ENCODE results near the gene SPACA5. TPM values are rescaled to one million over a fixed set of nuclear protein-coding genes. Genes with fewer than 3 reads are reported as not detected.

The SPACA5 gene
- total RNA-seq, 2 experiments from 2014 or later: not detected

DNA sequence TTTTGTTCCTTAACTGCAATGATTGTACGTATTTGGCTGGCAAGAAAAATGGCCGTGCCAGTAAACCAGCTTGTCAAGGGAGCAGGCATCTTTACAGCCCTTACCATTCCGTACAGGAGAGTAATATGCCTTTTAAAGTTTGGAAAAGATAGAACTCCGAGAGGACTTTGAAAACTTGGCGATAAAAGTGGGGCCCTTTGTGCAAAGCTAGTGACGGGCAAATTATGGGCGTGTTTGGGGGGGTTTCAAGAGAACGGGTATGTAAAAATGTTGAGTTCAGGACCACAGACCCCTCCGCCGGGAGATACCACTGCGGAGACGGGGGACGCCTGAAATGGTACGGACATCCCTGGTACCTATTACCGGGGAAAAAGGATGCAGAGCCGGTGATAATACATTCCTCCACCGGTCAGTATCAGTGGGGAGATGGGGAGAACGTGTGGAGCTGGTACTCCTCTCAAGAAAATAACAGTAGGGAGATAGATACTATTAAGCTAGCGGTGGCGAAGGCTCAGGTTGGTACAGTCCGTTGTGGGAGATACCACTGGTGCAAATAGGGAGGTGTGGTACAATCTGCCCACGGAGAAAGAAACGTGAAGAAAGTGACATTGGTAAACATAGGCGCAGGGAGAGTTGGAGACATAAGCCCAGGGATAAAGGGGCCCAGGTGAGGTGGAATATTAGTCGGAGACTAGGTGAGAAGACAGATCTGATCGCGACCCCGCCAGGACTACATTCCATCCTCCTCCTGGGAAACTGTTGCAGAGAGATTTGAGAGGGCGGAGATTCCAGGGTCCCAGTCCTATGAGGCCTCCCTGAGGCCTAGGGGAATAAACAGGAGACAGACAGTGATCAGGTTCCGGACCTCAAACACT lies 14.5 kb downstream of the SPACA5 start:
- POLR2A ChIA-PET: interaction anchor here (0.6 kb wide), 1 partner anchor 186 kb away, joined by 4 read pairs; no protein-coding TSS in a partner anchor
- H3K27ac ChIP-seq (ENCODE audit: low read depth, low read length, poor library complexity, severe bottlenecking): peak overlapping the region; percentile 60

DNA sequence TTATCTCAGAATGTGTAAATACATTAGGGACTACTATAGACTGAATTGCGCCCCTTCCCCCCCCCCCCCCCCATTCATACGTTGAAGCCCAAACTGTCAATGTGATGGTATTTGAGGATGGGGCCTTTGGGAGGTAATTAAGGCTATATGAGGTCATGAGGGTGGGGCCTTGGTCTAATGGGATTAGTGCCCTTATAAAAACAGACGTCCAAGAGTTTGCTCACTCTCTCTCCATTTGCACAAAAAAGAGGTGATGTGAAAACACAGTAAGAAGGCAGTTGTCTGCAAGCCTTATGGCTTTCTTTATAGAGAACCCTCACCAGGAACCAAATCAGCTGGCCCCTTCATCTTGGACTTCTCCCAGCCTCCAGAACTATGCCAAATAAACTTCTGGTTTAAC lies 15.3 kb downstream of the SPACA5 start:
- TF ChIP-seq, protein P1, sequence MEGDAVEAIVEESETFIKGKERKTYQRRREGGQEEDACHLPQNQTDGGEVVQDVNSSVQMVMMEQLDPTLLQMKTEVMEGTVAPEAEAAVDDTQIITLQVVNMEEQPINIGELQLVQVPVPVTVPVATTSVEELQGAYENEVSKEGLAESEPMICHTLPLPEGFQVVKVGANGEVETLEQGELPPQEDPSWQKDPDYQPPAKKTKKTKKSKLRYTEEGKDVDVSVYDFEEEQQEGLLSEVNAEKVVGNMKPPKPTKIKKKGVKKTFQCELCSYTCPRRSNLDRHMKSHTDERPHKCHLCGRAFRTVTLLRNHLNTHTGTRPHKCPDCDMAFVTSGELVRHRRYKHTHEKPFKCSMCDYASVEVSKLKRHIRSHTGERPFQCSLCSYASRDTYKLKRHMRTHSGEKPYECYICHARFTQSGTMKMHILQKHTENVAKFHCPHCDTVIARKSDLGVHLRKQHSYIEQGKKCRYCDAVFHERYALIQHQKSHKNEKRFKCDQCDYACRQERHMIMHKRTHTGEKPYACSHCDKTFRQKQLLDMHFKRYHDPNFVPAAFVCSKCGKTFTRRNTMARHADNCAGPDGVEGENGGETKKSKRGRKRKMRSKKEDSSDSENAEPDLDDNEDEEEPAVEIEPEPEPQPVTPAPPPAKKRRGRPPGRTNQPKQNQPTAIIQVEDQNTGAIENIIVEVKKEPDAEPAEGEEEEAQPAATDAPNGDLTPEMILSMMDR (conservative IDR thresholded peaks at IDR 0.05; ENCODE audit: low read length): no peak
- no peak for TF ChIP-seq EZH2phosphoT487 (IDR thresholded peaks at IDR 0.05; ENCODE audit: borderline replicate concordance, low read depth, low read length)
- Histone ChIP-seq H3K9me3 (ENCODE audit: low read length) (no peaks in the 10 kb centered on the region), H3K4me3 (ENCODE audit: low read depth, low read length, poor library complexity, severe bottlenecking) (peak overlapping the region; percentile 75), H3K9me2 (ENCODE audit: insufficient read depth, low read length) (no peaks in the 10 kb centered on the region), H3K4me1 (ENCODE audit: insufficient read depth, low read length, poor library complexity, severe bottlenecking) (no peaks in the 10 kb centered on the region), H3K36me3 (ENCODE audit: insufficient read depth, low read length) (no peaks in the 10 kb centered on the region), H3K27ac (ENCODE audit: low read depth, low read length, poor library complexity, severe bottlenecking) (no peak overlapping the region), H2AFZ (ENCODE audit: low read length) (no peak overlapping the region; the same call in 1 of the 2 replicates), H3K79me2 (ENCODE audit: insufficient read depth, low read depth, low read length) (no peaks in the 10 kb centered on the region), H3K4me2 (ENCODE audit: low read length) (peak overlapping the region; percentile 80), H4K20me1 (ENCODE audit: insufficient read depth, low read length) (no peaks in the 10 kb centered on the region)
- no peak for DNase-seq (ENCODE audit: low spot score)
- POLR2A ChIA-PET: no interaction called here
- CTCF ChIA-PET (ENCODE audit: unreplicated experiment): no interaction called here
- no TSS peak for BruUV-seq (replicated peaks)
- intact Hi-C loops (cut with micrococcal nuclease; ENCODE audit: unreplicated experiment): loop anchor here (10.0 kb wide), 1 partner anchor 367 kb away; the partner anchor contains the start of genes ELK1 and UXT

More for the DNA sequence above, 14.5 kb downstream of the SPACA5 start:
- CTCF ChIA-PET (ENCODE audit: unreplicated experiment): no interaction called here
- Histone ChIP-seq H3K4me2 (ENCODE audit: low read length) (peak overlapping the region; percentile 80), H3K4me3 (ENCODE audit: low read depth, low read length, poor library complexity, severe bottlenecking) (peak overlapping the region; percentile 75), H4K20me1 (ENCODE audit: insufficient read depth, low read length) (no peaks in the 10 kb centered on the region), H3K4me1 (ENCODE audit: insufficient read depth, low read length, poor library complexity, severe bottlenecking) (no peaks in the 10 kb centered on the region), H3K9me3 (ENCODE audit: low read length) (no peaks in the 10 kb centered on the region), H3K9me2 (ENCODE audit: insufficient read depth, low read length) (no peaks in the 10 kb centered on the region), H3K36me3 (ENCODE audit: insufficient read depth, low read length) (no peaks in the 10 kb centered on the region), H3K79me2 (ENCODE audit: insufficient read depth, low read depth, low read length) (no peaks in the 10 kb centered on the region), H2AFZ (ENCODE audit: low read length) (peak overlapping the region; percentile 95)
- intact Hi-C loops (cut with micrococcal nuclease; ENCODE audit: unreplicated experiment): loop anchor here (10.0 kb wide), 1 partner anchor 366 kb away; the partner anchor contains the start of genes ELK1 and UXT
- no TSS peak for BruUV-seq (replicated peaks)
- TF ChIP-seq, protein P1 (conservative IDR thresholded peaks at IDR 0.05; ENCODE audit: low read length): no peak
- TF ChIP-seq EZH2phosphoT487 (IDR thresholded peaks at IDR 0.05; ENCODE audit: borderline replicate concordance, low read depth, low read length): no peak
- peak; percentile 83 for DNase-seq (ENCODE audit: low spot score)

DNA sequence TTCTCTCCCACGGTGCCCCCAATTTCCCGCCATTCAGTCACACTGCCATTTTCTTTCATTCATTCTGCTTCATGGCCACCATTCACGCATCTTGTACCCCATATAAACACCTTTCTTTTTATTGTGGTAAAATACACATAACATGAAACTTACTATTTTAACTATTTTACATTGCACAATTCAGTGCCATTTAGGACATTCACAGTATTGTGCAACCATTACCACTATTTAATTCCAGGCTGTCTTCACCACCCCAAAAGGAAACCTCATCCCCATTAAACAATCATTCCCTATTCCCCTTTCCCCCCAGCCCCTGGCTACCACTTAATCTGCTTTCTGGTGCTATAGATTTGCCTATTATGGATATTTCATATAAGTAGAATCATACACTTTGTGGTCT lies 15.9 kb downstream of the SPACA5 start:
- no peak for DNase-seq (ENCODE audit: low spot score)
- Histone ChIP-seq H3K4me2 (ENCODE audit: low read length) (no peak overlapping the region), H3K9me2 (ENCODE audit: insufficient read depth, low read length) (no peaks in the 10 kb centered on the region), H3K4me1 (ENCODE audit: insufficient read depth, low read length, poor library complexity, severe bottlenecking) (no peaks in the 10 kb centered on the region), H3K9me3 (ENCODE audit: low read length) (no peaks in the 10 kb centered on the region), H4K20me1 (ENCODE audit: insufficient read depth, low read length) (no peaks in the 10 kb centered on the region), H3K4me3 (ENCODE audit: low read depth, low read length, poor library complexity, severe bottlenecking) (no peak overlapping the region), H3K79me2 (ENCODE audit: insufficient read depth, low read depth, low read length) (no peaks in the 10 kb centered on the region), H2AFZ (ENCODE audit: low read length) (no peak overlapping the region), H3K36me3 (ENCODE audit: insufficient read depth, low read length) (no peaks in the 10 kb centered on the region), H3K27ac (ENCODE audit: low read depth, low read length, poor library complexity, severe bottlenecking) (no peak overlapping the region)
- BruUV-seq (replicated peaks): no TSS peak
- POLR2A ChIA-PET: interaction anchor here (1.4 kb wide), 1 partner anchor 87 kb away, joined by 3 read pairs; no protein-coding TSS in a partner anchor
- intact Hi-C loops (cut with micrococcal nuclease; ENCODE audit: unreplicated experiment): loop anchor here (10.0 kb wide), 1 partner anchor 368 kb away; the partner anchor contains the start of genes ELK1 and UXT
- no peak for TF ChIP-seq EZH2phosphoT487 (IDR thresholded peaks at IDR 0.05; ENCODE audit: borderline replicate concordance, low read depth, low read length)
- TF ChIP-seq, protein P1 (conservative IDR thresholded peaks at IDR 0.05; ENCODE audit: low read length): no peak
- CTCF ChIA-PET (ENCODE audit: unreplicated experiment): no interaction called here

Measured in OCI-LY7 (cell line).